Upper lobe of left lung (tissue), 6 donors: ENCODE data around the gene ZDHHC17. TPM values are rescaled to one million over a fixed set of nuclear protein-coding genes. Genes with fewer than 3 reads are reported as not detected.

ENCODE experiments used
- ATAC-seq, 2 donors: fragments of 200-7000 bp; cut with Tn5 transposase; one replicate each; pipeline ENCODE4 v1.9.1; 2022; ENCODE audit warnings: mild to moderate bottlenecking in 2 of 2, moderate library complexity in 2 of 2; ENCODE audit not compliant: low FRiP score in 2 of 2
- DNase-seq, 2 donors: peaks; one replicate each; pipeline ENCODE4 v3.0.0-alpha.2; 2019 to 2020
- H3K27ac ChIP-seq, 4 donors: fragments of 200-600 bp; sonication (generic); one replicate each; pipeline ENCODE4 v1.5.1; 2016 to 2019
- H3K27me3 ChIP-seq, 4 donors: fragments of 200-600 bp; sonication (generic); one replicate each; pipeline ENCODE4 v1.5.1; 2017 to 2019
- H3K36me3 ChIP-seq, 4 donors: fragments of 200-600 bp; sonication (generic); one replicate each; pipeline ENCODE4 v1.5.1; 2016 to 2019
- H3K4me1 ChIP-seq, 4 donors: fragments of 200-600 bp; sonication (generic); one replicate each; pipeline ENCODE4 v1.5.1; 2018 to 2019
- H3K4me3 ChIP-seq, 4 donors: fragments of 200-600 bp; sonication (generic); one replicate each; pipeline ENCODE4 v1.5.1; 2017 to 2019; ENCODE audit warnings: mild to moderate bottlenecking in 2 of 4, moderate library complexity in 1 of 4
- H3K9me3 ChIP-seq, 4 donors: fragments of 200-600 bp; sonication (generic); one replicate each; pipeline ENCODE4 v1.5.1; 2018 to 2019
- EP300 ChIP-seq, 4 donors: sonication (generic); formaldehyde crosslinking; IDR thresholded peaks; one replicate each; pipeline ENCODE4 v1.5.1; 2017; ENCODE audit warnings: antibody characterized with exemption in 4 of 4, control low read depth in 2 of 4
- POLR2A ChIP-seq, 4 donors: fragments of 450-650 bp; IDR thresholded peaks; one replicate each; pipeline ENCODE4 v1.5.1; 2016 to 2017; ENCODE audit warnings: antibody characterized with exemption in 4 of 4, mild to moderate bottlenecking in 2 of 4
- POLR2AphosphoS5 ChIP-seq, 2 donors: sonication (generic); formaldehyde crosslinking; IDR thresholded peaks; one replicate each; pipeline ENCODE4 v1.5.1; 2017; ENCODE audit warnings: antibody characterized with exemption in 2 of 2
- WGBS, 2 donors: methylation state at CpG; one replicate each; pipeline ENCODE4 v1.1.5; 2017 to 2018; 5-methylcytosine and 5-hydroxymethylcytosine counted together
- total RNA-seq, 6 donors: library from RNA; depleted of rRNA in 4 of 6; stranded (reverse); fragments of >200 nt in 4 of 6; gene quantifications; one replicate each; pipeline versions ENCODE4 v1.1.0 to v1.2.1, GENCODE V29; 2016 to 2021
- TF ChIP-seq, protein P1 (sequence below), 6 experiments: fragments of 450-650 bp in 4 of 6; fragments of 200-600 bp in 2 of 6; sonication (generic) in 2 of 6; IDR thresholded peaks; one replicate each; pipeline ENCODE4 v1.5.1; 2016 to 2019; ENCODE audit warnings: antibody characterized with exemption in 6 of 6
- donor health status: DM: no; HTN: no; CAD: no; lungs with moderate emphysema.
- donor health status: DM: no; HTN: yes; CAD: no; lungs with severe emphysema.

Gene ZDHHC17, protein sequence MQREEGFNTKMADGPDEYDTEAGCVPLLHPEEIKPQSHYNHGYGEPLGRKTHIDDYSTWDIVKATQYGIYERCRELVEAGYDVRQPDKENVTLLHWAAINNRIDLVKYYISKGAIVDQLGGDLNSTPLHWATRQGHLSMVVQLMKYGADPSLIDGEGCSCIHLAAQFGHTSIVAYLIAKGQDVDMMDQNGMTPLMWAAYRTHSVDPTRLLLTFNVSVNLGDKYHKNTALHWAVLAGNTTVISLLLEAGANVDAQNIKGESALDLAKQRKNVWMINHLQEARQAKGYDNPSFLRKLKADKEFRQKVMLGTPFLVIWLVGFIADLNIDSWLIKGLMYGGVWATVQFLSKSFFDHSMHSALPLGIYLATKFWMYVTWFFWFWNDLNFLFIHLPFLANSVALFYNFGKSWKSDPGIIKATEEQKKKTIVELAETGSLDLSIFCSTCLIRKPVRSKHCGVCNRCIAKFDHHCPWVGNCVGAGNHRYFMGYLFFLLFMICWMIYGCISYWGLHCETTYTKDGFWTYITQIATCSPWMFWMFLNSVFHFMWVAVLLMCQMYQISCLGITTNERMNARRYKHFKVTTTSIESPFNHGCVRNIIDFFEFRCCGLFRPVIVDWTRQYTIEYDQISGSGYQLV
- 100 to 1,000 TPM in 1 of 6 donors, 10 to 100 TPM in 5; 13.0 to 107 (median 30.0) TPM for total RNA-seq

DNA sequence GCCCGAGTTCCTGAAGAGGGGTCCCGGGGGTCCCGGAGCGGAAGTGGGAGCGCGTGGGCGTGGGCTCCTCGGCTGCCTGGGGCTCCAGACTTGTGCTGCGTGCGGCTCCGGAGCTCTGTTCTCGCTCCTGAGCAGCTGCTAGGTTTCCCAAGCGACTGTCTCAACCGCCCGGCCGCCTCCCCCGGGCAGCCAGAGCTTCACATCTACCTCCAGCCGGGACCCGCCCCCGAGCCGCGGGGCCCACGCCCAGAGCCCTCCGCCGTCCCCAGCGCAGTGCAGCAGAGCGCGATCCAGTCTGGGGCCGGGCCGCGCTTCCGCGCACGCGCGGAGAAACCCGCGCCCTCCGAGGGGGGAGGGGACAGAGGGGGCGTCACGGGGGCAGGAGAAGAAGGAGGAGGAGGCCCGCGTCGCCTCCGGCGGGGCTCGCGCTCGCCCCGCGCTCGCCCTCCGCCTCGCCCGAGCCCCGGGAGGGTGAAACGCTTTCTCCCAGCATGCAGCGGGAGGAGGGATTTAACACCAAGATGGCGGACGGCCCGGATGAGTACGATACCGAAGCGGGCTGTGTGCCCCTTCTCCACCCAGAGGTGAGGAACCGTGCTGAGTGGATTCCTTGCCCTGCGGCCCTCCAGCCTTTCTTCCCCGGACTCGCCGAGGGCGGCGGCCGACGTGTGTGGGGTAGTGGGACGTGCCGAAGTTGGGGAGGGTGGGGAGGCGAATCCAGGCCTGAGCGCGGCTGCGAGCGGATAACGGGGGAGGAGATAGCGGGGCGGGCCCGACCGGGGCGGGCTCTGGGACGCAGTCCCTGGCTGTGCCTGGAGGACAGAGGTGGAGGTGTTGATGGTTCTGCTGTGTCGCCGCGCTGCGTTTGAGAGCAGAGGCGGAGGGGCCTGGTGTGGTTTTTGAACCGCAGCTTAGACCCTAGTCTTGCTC, at the start of gene ZDHHC17:
Gene ZDHHC17, plus strand, starts transcription at position 370 of the 930 bp plus-strand sequence. Its CDS starts 122 bp downstream, at position 492.
- DNase-seq (peak; percentile 93 to 99), ATAC-seq (peak; percentile 97)
- H3K27me3 ChIP-seq = no peaks in the 10 kb centered on the region
- peak within 1 kb of the TSS; percentile 93 to 99 (median 98) for H3K27ac ChIP-seq
- TF ChIP-seq, protein P1, sequence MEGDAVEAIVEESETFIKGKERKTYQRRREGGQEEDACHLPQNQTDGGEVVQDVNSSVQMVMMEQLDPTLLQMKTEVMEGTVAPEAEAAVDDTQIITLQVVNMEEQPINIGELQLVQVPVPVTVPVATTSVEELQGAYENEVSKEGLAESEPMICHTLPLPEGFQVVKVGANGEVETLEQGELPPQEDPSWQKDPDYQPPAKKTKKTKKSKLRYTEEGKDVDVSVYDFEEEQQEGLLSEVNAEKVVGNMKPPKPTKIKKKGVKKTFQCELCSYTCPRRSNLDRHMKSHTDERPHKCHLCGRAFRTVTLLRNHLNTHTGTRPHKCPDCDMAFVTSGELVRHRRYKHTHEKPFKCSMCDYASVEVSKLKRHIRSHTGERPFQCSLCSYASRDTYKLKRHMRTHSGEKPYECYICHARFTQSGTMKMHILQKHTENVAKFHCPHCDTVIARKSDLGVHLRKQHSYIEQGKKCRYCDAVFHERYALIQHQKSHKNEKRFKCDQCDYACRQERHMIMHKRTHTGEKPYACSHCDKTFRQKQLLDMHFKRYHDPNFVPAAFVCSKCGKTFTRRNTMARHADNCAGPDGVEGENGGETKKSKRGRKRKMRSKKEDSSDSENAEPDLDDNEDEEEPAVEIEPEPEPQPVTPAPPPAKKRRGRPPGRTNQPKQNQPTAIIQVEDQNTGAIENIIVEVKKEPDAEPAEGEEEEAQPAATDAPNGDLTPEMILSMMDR (IDR thresholded peaks at IDR 0.05) = peak in 1 of 6 experiments; percentile 21
- TF ChIP-seq POLR2AphosphoS5 (IDR thresholded peaks at IDR 0.05) = peak; percentile 64 to 76
- peak in 3 of 4 donors; percentile 45 to 82 (median 51) for TF ChIP-seq POLR2A (IDR thresholded peaks at IDR 0.05)
- TF ChIP-seq EP300 (IDR thresholded peaks at IDR 0.05) = no peak
- no peaks in the 10 kb centered on the region for H3K9me3 ChIP-seq
- H3K4me1 ChIP-seq = peaks cover 7 to 29% (median 22%) of the 10 kb centered on the region in 4 donors
- H3K36me3 ChIP-seq = no peaks in the 10 kb centered on the region
- WGBS, 2 donors = 0 to 1% methylated on average over 37 to 65 of the region's 93 CpGs
- H3K4me3 ChIP-seq = peak within 1 kb of the TSS; percentile 42 to 76 (median 76)

DNA sequence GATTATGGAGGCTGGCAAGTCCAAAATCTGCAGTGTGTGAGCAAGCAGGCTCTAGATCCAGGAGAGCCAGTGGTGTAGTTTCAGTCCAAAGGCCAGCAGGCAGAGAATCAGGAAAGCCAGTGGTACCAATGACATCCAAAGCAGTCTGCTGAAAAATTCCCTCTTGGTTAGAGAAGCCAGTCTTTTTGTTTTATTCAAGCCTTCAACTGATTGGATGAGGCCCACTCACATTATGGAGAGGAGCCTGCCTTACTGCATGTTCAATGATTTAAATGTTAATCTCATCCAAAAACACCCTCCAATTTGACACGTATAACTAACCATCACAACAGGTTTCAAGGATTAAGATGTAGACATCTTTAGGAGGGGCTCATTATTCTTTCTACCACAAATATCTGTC, 49.5 kb upstream of the ZDHHC17 start:
- Histone ChIP-seq H3K27ac (no peak overlapping the region), H3K4me1 (no peaks in the 10 kb centered on the region), H3K36me3 (no peaks in the 10 kb centered on the region), H3K27me3 (no peaks in the 10 kb centered on the region), H3K4me3 (no peak overlapping the region), H3K9me3 (no peaks in the 10 kb centered on the region)
- TF ChIP-seq EP300 (IDR thresholded peaks at IDR 0.05) (no peak), POLR2A (IDR thresholded peaks at IDR 0.05) (no peak), POLR2AphosphoS5 (IDR thresholded peaks at IDR 0.05) (no peak)
- TF ChIP-seq, protein P1 (IDR thresholded peaks at IDR 0.05) = no peak
- WGBS, 2 donors = 93 to 100% methylated on average over 1 of the region's 1 CpG
- DNase-seq = no peak
- no peak for ATAC-seq

DNA sequence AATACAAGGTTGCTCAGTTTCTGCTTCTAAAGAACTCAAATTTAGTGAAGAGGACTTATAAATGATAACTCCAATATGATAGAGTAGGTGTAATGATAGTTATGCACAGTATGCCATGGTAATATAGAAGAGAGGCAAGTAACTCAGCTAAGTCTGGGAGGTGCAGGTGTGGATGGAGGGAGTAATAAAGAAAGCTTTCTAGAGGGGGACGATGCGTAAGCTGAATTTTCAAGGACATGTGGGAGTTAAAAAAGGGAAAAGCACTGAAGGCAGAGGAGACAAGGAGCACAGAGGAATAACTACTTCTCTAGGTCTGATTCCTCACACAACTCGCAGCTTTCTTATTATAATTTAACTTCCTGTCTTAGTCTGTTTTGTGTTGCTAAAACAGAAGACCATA, 49.1 kb upstream of the ZDHHC17 start:
- Histone ChIP-seq H3K36me3 (no peaks in the 10 kb centered on the region), H3K27me3 (no peaks in the 10 kb centered on the region), H3K9me3 (no peaks in the 10 kb centered on the region), H3K4me3 (no peak overlapping the region), H3K27ac (no peak overlapping the region), H3K4me1 (no peaks in the 10 kb centered on the region)
- no peak for DNase-seq
- 79 to 88% methylated on average over 3 of the region's 3 CpGs for WGBS, 2 donors
- no peak for ATAC-seq
- TF ChIP-seq POLR2A (IDR thresholded peaks at IDR 0.05) (no peak), EP300 (IDR thresholded peaks at IDR 0.05) (no peak), POLR2AphosphoS5 (IDR thresholded peaks at IDR 0.05) (no peak)
- TF ChIP-seq, protein P1 (IDR thresholded peaks at IDR 0.05) = no peak

DNA sequence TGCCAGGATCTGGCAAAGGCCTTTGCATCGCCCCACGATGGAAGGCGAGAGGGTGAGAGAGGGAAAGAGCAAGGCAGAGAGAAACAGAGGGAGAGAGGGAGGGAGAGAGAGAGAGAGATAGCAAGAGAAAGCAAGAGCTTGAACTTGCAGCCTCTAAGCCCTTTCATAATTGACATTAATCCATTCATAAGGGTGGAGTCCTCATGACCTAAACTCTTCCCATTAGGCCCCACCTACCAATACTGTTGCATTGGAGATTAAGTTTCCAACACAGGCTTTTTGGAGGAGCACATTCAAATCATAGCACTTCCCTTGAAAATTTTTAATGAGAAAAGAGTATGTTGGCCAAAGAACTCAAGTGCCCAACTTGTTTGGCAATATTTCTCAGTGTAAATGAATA, 48.6 kb upstream of the ZDHHC17 start:
- Histone ChIP-seq H3K4me3 (no peak overlapping the region), H3K4me1 (no peaks in the 10 kb centered on the region), H3K27ac (no peak overlapping the region), H3K9me3 (no peaks in the 10 kb centered on the region), H3K36me3 (no peaks in the 10 kb centered on the region), H3K27me3 (no peaks in the 10 kb centered on the region)
- TF ChIP-seq POLR2A (IDR thresholded peaks at IDR 0.05) (no peak), EP300 (IDR thresholded peaks at IDR 0.05) (no peak), POLR2AphosphoS5 (IDR thresholded peaks at IDR 0.05) (no peak)
- TF ChIP-seq, protein P1 (IDR thresholded peaks at IDR 0.05) = no peak
- whole genome bisulfite sequencing, 2 donors = 89 to 94% methylated on average over 3 of the region's 3 CpGs
- ATAC-seq (no peak), DNase-seq (no peak)
